ENCODE data around the gene ZNF326.

Gene ZNF326

DNA sequence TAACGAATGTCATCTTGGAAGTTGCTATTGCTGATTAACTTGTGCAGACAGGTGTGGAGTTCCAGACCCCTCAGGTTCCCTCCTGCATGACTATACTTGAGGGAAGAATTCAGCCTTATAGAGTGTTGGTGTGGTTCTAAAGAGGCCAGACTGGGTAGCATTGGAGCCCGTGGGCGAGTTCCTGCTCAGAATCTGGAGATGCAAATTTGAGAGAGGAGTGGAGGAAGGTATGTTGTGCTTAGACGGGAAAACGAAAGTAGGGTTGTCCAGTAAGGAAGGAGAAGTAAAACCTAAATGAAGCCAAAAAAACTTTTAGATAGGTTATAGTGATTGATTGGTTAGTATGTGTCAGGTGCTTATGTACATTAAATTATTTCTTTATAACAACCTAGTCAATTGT is 79.2 kb downstream of the ZNF326 start:
- no peak for DNase-seq (ENCODE audit: low read depth in 2 of 2, low spot score in 1 of 2)

DNA sequence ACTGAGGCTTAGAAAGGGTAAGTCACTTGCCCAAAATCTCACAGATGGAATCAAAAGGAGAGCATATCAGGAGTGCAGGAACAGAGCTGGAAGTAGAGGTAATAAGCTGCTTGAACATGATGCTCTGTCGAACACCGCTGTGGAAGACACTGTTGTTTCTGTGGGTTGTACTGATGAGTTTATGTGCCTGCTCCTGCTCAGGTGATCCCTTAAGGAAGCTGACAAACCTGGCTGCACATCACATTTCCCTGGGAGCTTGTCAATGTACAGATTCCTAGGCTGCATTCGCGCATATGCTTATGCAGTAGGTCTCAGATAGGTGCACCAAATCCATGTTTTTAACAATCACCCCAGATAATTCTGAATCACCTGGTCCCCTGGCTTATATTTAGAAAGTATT is 79.7 kb downstream of the ZNF326 start:
- no peak for DNase-seq (ENCODE audit: low read depth in 2 of 2, low spot score in 1 of 2)

DNA sequence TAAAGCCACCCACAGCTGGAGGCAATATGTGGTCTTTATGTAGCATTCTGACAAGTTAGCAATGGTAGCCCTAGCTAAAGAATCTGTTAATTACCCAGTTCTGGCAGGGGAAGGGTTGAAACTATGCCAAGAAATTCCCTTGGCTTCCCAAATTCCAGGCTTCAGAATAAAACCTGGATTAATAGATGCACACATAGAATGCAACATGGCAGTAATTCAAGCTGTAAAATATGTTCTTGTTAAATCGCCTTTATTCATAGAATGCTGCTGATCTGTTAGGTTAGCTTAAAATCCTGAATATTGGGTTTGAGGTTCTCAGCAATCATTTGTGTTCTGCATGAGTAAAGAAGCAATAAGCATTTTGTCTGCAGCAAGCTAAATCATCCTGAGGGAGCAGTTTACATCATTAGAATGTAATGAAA is 80.1 kb downstream of the ZNF326 start:
- no peak for DNase-seq (ENCODE audit: low read depth in 2 of 2, low spot score in 1 of 2)

DNA sequence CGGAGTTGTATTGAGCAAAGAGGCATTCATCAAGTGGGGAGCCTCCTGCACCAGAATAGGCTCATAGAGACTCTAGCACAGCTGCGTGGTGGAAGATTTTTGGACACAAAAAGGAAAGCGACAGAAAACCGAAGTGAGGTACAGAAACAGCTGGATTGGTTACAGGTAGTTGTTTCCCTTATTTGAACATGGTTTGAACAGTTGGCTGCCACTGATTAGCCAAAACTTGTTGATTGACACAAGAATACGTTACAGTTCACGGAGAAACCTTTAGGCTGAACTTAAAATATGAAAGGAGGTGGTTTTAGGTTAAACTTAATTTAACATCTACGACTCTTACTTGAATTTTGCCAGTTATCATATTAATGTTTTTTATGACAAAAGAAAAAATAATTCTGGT is 89.1 kb downstream of the ZNF326 start:
- DNase-seq (ENCODE audit: low read depth in 2 of 2, low spot score in 1 of 2), result no peak
